HCT116 (cell line): ENCODE results near the gene CD3E. TPM values are rescaled to one million over a fixed set of nuclear protein-coding genes. Genes with fewer than 3 reads are reported as not detected.

Experiments
- ATAC-seq: fragments of 200-7000 bp; cut with Tn5 transposase; 2 replicates; pipeline ENCODE4 v1.9.1; 2020; ENCODE audit warnings: mild to moderate bottlenecking, moderate library complexity
- BruUV-seq: library from RNA; stranded (reverse); fragments of 400-500 nt; replicated peaks from 2 replicates; lab custom pipeline; 2021; lab: Mats Ljungman, UMichigan
- CTCF ChIA-PET: fragments of 300-600 bp; sonication (Branson Sonifier 250); formaldehyde crosslinking; loops from one replicate; lab custom pipeline; 2021; ENCODE audit warnings: antibody characterized with exemption; lab: Charles Lee
- POLR2A ChIA-PET: fragments of 300-600, 350-600 bp; sonication (Branson Sonifier 250); formaldehyde crosslinking; loops from one replicate; lab custom pipeline; 2021; ENCODE audit warnings: antibody characterized with exemption; lab: Charles Lee
- RAD21 ChIA-PET, 2 experiments: fragments of 300-600 bp; sonication (Branson Sonifier 250); formaldehyde crosslinking; loops; one replicate each; lab custom pipeline; 2023; ENCODE audit warnings: low total read pairs in 2 of 2; ENCODE audit not compliant: uncharacterized antibody in 2 of 2, unreplicated experiment in 2 of 2, low non-redundant PET in 1 of 2; lab: Charles Lee
- DNase-seq: peaks from one replicate; pipeline ENCODE4 v3.0.0-alpha.2; 2010; ENCODE audit warnings: low read depth, low spot score
- H2AFZ ChIP-seq: fragments of 200-600 bp; shearing (Covaris generic), sonication (generic); 2 replicates; pipeline ENCODE4 v1.6.1; 2017; ENCODE audit warnings: low read depth, mixed run types, mixed read lengths, antibody characterized with exemption, low read length; ENCODE audit not compliant: poor library complexity, severe bottlenecking
- H3K27ac ChIP-seq: 2 replicates; pipeline ENCODE4 v1.5.1; 2012; ENCODE audit warnings: low read depth, low read length
- H3K27me3 ChIP-seq: fragments of 200-600 bp; sonication (generic); 2 replicates; pipeline ENCODE4 v1.6.1; 2016; ENCODE audit warnings: mixed run types, low read length, mixed read lengths; ENCODE audit not compliant: insufficient read depth
- H3K36me3 ChIP-seq, 2 experiments: fragments of 200-500 bp in 1 of 2; fragments of 200-600 bp in 1 of 2; sonication (Bioruptor generic) in 1 of 2; sonication (generic) in 1 of 2; 2 replicates each; pipeline versions ENCODE4 v1.5.1 to v1.6.1; 2014 to 2016; ENCODE audit warnings: low read length in 2 of 2, inconsistent platforms in 1 of 2, mixed read lengths in 1 of 2, mixed run types in 1 of 2; ENCODE audit not compliant: insufficient read depth in 2 of 2, control insufficient read depth in 1 of 2
- H3K4me1 ChIP-seq, 2 experiments: fragments of 200-600 bp in 1 of 2; sonication (generic) in 1 of 2; 2 replicates each; pipeline versions ENCODE4 v1.5.1 to v1.6.1; 2012 to 2017; ENCODE audit warnings: low read length in 2 of 2, inconsistent platforms in 1 of 2, mild to moderate bottlenecking in 1 of 2, mixed read lengths in 1 of 2, mixed run types in 1 of 2, moderate library complexity in 1 of 2; ENCODE audit not compliant: insufficient read depth in 2 of 2, control insufficient read depth in 1 of 2
- H3K4me2 ChIP-seq: fragments of 200-600 bp; sonication (generic); 2 replicates; pipeline ENCODE4 v1.6.1; 2017; ENCODE audit warnings: mixed run types, low read length, mixed read lengths
- H3K4me3 ChIP-seq, 2 experiments: fragments of 200-600 bp in 1 of 2; sonication (generic) in 1 of 2; replicated peaks in 1 of 2; 2 replicates each; pipeline ENCODE4 v1.5.1; 2011 to 2016; ENCODE audit warnings: low read length in 2 of 2, control low read depth in 1 of 2, low read depth in 1 of 2, mild to moderate bottlenecking in 1 of 2, mixed read lengths in 1 of 2, mixed run types in 1 of 2
- H3K79me2 ChIP-seq: fragments of 200-600 bp; sonication (generic); 2 replicates; pipeline ENCODE4 v1.6.1; 2017; ENCODE audit warnings: mild to moderate bottlenecking, mixed run types, low read length, moderate library complexity, mixed read lengths; ENCODE audit not compliant: insufficient read depth
- H3K9ac ChIP-seq: fragments of 200-600 bp; sonication (generic); 2 replicates; pipeline ENCODE4 v1.6.1; 2016; ENCODE audit warnings: low read length, mixed read lengths
- H3K9me2 ChIP-seq: fragments of 200-600 bp; sonication (generic), shearing (Covaris generic); 2 replicates; pipeline ENCODE4 v1.6.1; 2017; ENCODE audit warnings: mixed run types, mild to moderate bottlenecking, moderate library complexity; ENCODE audit not compliant: insufficient read depth
- H3K9me3 ChIP-seq, 2 experiments: fragments of 200-500 bp in 1 of 2; fragments of 200-600 bp in 1 of 2; sonication (Bioruptor generic) in 1 of 2; sonication (generic) in 1 of 2; 2 replicates each; pipeline ENCODE4 v1.6.1; 2014 to 2017; ENCODE audit warnings: low read length in 2 of 2, mixed read lengths in 2 of 2, inconsistent platforms in 1 of 2, low read depth in 1 of 2, mild to moderate bottlenecking in 1 of 2, mixed run types in 1 of 2, moderate library complexity in 1 of 2; ENCODE audit not compliant: control insufficient read depth in 1 of 2, insufficient read depth in 1 of 2
- H4K20me1 ChIP-seq: fragments of 200-600 bp; sonication (generic), shearing (Covaris generic); 2 replicates; pipeline ENCODE4 v1.6.1; 2017; ENCODE audit warnings: mixed run types, mild to moderate bottlenecking, moderate library complexity; ENCODE audit not compliant: insufficient read depth
- CBX3 ChIP-seq: IDR thresholded peaks from 2 replicates; pipeline ENCODE4 v1.6.1; 2012; ENCODE audit warnings: low read depth
- EGR1 ChIP-seq: IDR thresholded peaks from 2 replicates; pipeline ENCODE4 v1.6.1; 2012; ENCODE audit warnings: low read depth
- ELF1 ChIP-seq: IDR thresholded peaks from 2 replicates; pipeline ENCODE4 v1.6.1; 2012; ENCODE audit warnings: low read depth, borderline replicate concordance
- EZH2phosphoT487 ChIP-seq: fragments of 200-600 bp; IDR thresholded peaks from 2 replicates; pipeline ENCODE4 v1.6.1; 2018; ENCODE audit warnings: antibody characterized with exemption, borderline replicate concordance
- JUND ChIP-seq: IDR thresholded peaks from 2 replicates; pipeline ENCODE4 v1.6.1; 2012
- RAD21 ChIP-seq: IDR thresholded peaks from 2 replicates; pipeline ENCODE4 v1.6.1; 2012; ENCODE audit warnings: low read depth, mild to moderate bottlenecking
- REST ChIP-seq: IDR thresholded peaks from 2 replicates; pipeline ENCODE4 v1.6.1; 2012; ENCODE audit warnings: low read depth
- SP1 ChIP-seq: IDR thresholded peaks from 2 replicates; pipeline ENCODE4 v1.6.1; 2012; ENCODE audit warnings: low read depth
- YY1 ChIP-seq: IDR thresholded peaks from 2 replicates; pipeline ENCODE4 v1.6.1; 2011; ENCODE audit warnings: low read length, low read depth, moderate library complexity, mild to moderate bottlenecking; ENCODE audit not compliant: insufficient replicate concordance; ENCODE audit errors: extremely low read depth
- intact Hi-C: fragments of 100-400 bp; cut with micrococcal nuclease; formaldehyde crosslinking; loops from 2 replicates; pipeline ENCODE4 v1.10.0; 2022
- total RNA-seq: library from RNA; stranded (reverse); gene quantifications from one replicate; pipeline ENCODE4 v1.2.1, GENCODE V29; 2021; ENCODE audit not compliant: unreplicated experiment
- TF ChIP-seq, protein P1 (sequence below), 3 experiments: fragments of 200-600 bp in 1 of 3; sonication (generic) in 1 of 3; IDR thresholded peaks in 2 of 3; conservative IDR thresholded peaks in 1 of 3; 2 replicates each; pipeline ENCODE4 v1.5.1; 2012 to 2017; ENCODE audit warnings: low read depth in 2 of 3, low read length in 2 of 3, antibody characterized with exemption in 1 of 3, borderline replicate concordance in 1 of 3, control low read depth in 1 of 3, mild to moderate bottlenecking in 1 of 3, mixed read lengths in 1 of 3, mixed run types in 1 of 3, moderate library complexity in 1 of 3; ENCODE audit not compliant: insufficient read depth in 1 of 3
- TF ChIP-seq, protein P2 (sequence below): IDR thresholded peaks from 2 replicates; pipeline ENCODE4 v1.6.1; 2011; ENCODE audit warnings: mild to moderate bottlenecking, low read length, moderate library complexity; ENCODE audit not compliant: insufficient replicate concordance; ENCODE audit errors: extremely low read depth
- TF ChIP-seq, protein P3 (sequence below): IDR thresholded peaks from 2 replicates; pipeline ENCODE4 v1.6.1; 2012

Gene CD3E
- total RNA-seq, 1 experiment from 2014 or later = 0.79 TPM

DNA sequence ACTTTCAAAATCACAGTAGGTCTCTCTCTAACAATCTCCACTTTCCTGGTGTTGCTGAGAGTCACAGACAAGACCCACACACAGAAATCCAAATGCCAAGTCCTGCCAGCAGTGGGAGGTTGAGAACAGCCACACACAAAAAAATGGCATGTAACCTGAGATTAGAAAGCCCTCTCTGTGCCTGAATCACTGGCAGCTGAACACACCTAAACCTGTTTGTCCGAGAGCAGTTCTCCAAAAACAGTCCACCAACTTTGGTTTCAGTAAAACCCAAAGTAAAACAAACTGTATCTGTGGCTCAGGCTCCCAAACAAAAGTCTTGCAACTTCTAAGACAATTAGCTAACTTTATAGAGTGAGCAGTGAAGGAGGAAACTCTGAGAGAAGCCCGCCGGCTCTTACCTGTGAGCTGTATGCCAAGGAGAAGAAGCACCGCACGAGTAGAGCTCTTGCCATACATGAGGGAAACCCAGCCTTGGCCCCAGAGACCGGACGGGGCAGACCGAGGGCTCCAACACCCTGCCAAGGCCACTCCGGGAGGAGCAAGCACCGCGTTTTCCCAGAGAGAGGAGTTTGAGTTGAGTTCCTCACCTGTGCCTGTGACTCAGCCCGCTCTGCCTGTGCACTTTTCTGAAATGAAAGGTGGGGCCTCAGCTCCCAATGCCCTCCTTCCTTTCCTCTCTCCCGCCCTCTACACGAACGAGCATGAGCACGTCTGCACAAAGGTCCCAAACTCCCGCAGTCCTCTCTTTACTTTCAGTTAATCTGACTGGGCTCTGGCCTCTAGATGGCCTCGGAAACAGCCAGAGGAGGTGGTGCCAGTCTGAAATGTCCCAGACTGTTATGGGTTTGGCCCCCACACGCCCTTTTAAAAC lies 40.6 kb upstream of the CD3E start, which contains the start of gene MPZL2 (continued):
- TF ChIP-seq JUND = peak; percentile 50; the same call in 1 of the 2 replicates
- TF ChIP-seq, protein P1, sequence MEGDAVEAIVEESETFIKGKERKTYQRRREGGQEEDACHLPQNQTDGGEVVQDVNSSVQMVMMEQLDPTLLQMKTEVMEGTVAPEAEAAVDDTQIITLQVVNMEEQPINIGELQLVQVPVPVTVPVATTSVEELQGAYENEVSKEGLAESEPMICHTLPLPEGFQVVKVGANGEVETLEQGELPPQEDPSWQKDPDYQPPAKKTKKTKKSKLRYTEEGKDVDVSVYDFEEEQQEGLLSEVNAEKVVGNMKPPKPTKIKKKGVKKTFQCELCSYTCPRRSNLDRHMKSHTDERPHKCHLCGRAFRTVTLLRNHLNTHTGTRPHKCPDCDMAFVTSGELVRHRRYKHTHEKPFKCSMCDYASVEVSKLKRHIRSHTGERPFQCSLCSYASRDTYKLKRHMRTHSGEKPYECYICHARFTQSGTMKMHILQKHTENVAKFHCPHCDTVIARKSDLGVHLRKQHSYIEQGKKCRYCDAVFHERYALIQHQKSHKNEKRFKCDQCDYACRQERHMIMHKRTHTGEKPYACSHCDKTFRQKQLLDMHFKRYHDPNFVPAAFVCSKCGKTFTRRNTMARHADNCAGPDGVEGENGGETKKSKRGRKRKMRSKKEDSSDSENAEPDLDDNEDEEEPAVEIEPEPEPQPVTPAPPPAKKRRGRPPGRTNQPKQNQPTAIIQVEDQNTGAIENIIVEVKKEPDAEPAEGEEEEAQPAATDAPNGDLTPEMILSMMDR (IDR thresholded peaks at IDR 0.05 in 2 of 3, conservative IDR thresholded peaks at IDR 0.05 in 1 of 3; ENCODE audit: borderline replicate concordance in 1 of 3, insufficient read depth in 1 of 3, low read depth in 2 of 3, low read length in 2 of 3) = no peak; a peak in 1 of 6 replicates

GRCh38 chr11:118264569-118265465 lies 39.7 kb upstream of the CD3E start:
- peak overlapping the region; percentile 64 for H3K9ac ChIP-seq
- H3K9me3 ChIP-seq = no peaks in the 10 kb centered on the region
- RAD21 ChIA-PET = interaction anchor here in 1 of 2 experiments (1.0 kb wide), 1 partner anchor 27 kb away, joined by 4 read pairs; no protein-coding TSS in a partner anchor
- H4K20me1 ChIP-seq = no peaks in the 10 kb centered on the region
- H3K4me3 ChIP-seq = peak overlapping the region; percentile 59 to 64
- intact Hi-C loops = no loop called here
- peaks cover 14 to 33% of the 10 kb centered on the region in 2 experiments; a peak in 3 of 4 replicates for H3K4me1 ChIP-seq
- no peaks in the 10 kb centered on the region for H3K27me3 ChIP-seq
- DNase-seq = no peak
- H3K27ac ChIP-seq = peak overlapping the region; percentile 66
- no peaks in the 10 kb centered on the region for H3K79me2 ChIP-seq
- CTCF ChIA-PET = interaction anchor here (1.1 to 1.6 kb wide), 3 partner anchors 31 to 108 kb away, joined by 3 to 5 read pairs (median 4); no protein-coding TSS in a partner anchor
- no peak for ATAC-seq
- H3K36me3 ChIP-seq = no peaks in the 10 kb centered on the region; a peak in 1 of 4 replicates
- peak overlapping the region; percentile 59 for H2AFZ ChIP-seq
- BruUV-seq = no TSS peak
- H3K9me2 ChIP-seq = no peaks in the 10 kb centered on the region
- H3K4me2 ChIP-seq = peak overlapping the region; percentile 74
- POLR2A ChIA-PET = interaction anchor here (1.1 to 2.3 kb wide), 4 partner anchors 10 to 13 kb away, joined by 3 to 10 read pairs (median 7); partner anchors contain the start of gene MPZL3
- no peak for TF ChIP-seq EGR1
- TF ChIP-seq CBX3 = no peak
- TF ChIP-seq, protein P2, sequence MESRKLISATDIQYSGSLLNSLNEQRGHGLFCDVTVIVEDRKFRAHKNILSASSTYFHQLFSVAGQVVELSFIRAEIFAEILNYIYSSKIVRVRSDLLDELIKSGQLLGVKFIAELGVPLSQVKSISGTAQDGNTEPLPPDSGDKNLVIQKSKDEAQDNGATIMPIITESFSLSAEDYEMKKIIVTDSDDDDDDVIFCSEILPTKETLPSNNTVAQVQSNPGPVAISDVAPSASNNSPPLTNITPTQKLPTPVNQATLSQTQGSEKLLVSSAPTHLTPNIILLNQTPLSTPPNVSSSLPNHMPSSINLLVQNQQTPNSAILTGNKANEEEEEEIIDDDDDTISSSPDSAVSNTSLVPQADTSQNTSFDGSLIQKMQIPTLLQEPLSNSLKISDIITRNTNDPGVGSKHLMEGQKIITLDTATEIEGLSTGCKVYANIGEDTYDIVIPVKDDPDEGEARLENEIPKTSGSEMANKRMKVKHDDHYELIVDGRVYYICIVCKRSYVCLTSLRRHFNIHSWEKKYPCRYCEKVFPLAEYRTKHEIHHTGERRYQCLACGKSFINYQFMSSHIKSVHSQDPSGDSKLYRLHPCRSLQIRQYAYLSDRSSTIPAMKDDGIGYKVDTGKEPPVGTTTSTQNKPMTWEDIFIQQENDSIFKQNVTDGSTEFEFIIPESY = no peak
- no peak for TF ChIP-seq JUND
- no peak for TF ChIP-seq SP1
- TF ChIP-seq, protein P3, sequence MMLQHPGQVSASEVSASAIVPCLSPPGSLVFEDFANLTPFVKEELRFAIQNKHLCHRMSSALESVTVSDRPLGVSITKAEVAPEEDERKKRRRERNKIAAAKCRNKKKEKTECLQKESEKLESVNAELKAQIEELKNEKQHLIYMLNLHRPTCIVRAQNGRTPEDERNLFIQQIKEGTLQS = no peak
- no peak for TF ChIP-seq ELF1
- no peak for TF ChIP-seq REST
- no peak for TF ChIP-seq RAD21
- TF ChIP-seq YY1 = no peak
- TF ChIP-seq EZH2phosphoT487 = no peak
